RKO (cell line): ENCODE data around the gene GPR18.
"Not testable (repeated sequence)": the region's sequence is repeated elsewhere in the genome, so short reads cannot be mapped to it uniquely, and the experiment has no call there.

ENCODE experiments used
- DNase-seq: peaks from one replicate; pipeline ENCODE4 v3.0.0-alpha.2; 2016; ENCODE audit warnings: low spot score

Gene GPR18

GRCh38 chr13:99266827-99267226 is 8.6 kb upstream of the GPR18 start:
- DNase-seq: no peak

DNA sequence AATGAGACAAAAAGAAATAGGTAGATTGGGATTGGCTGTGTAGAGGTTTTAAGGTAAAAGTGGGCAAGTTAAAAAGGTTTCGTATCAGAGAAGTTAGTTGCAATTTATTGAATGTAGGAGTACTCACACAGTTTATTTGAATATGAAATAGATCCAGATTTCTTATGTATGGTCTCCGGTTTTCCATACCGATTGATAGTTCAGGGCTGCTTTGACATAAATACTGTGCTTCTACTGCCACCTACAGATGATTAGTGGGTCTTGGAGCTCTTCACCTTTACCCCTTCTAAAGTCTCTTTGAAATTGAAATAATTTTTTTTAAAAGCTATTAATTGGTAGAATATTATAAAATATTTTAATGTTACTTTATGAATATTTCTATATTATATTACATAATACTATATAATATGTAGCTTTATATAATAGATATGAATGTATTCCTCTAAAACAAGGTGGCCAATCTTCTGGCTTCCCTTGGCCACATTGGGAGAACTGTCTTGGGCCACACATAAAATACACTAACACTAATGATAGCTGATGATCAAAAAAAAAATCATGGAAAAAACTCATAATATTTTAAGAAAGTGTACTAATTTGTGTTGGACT is 7.7 kb upstream of the GPR18 start:
- peak; percentile 22 for DNase-seq

- no peak for DNase-seq
These were observed 7.1 kb upstream of the GPR18 start for GRCh38 chr13:99265162-99265800.

- no peak for DNase-seq
These were observed 5.9 kb upstream of the GPR18 start for GRCh38 chr13:99264051-99264450.

DNA sequence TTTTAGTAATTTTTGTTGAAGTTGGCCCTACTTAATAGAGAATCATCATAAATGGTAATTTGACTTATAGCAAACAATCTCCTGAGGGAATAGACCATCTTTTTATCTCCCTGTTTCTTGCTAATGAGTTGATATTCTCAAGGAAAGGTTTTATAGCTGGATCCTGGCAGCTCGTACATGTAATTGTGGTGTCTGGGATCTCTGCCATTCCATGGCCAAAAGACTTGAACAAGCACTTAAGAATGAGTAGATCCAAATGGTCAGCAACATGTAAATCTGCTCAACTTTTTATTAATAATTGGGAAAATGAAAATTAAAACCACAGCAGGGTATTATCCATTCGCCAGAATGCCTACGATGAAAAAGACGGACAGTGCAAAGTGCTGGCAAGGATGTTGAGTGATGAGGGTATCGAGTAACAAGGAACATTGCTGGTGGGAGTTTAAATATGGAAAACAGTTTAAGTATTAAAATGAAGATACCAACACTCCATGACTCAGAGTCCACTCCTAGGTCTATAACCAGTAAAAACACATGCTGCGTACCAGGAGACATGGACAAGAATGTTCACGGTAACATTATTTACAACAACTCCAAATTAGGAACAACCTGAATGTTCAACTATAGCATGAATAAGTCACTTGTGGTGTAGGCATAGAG is 5.1 kb upstream of the GPR18 start:
- DNase-seq: no peak

DNA sequence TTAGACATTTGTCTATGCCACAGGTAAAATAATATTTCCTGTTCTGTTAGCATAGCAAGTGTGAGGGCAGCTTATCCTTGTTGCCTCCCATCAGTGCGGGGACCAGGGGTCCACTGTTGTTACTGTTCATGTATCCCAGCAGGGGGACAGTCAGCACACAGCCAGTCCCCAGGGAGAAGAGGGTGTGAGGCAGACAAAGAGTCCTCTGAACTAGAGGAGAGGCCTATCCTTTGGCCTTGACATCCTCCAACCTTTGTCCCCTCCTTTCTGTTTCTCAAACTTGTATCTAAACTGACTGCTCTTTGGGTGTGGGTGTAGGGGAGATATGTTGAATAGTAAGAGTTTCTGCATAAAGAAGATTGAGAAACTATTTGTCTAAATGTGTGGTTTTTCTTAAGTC is 2.9 kb upstream of the GPR18 start:
- DNase-seq: no peak

GRCh38 chr13:99260216-99260615 is 2.0 kb upstream of the GPR18 start:
- no peak for DNase-seq

- no peak for DNase-seq
These were observed 767 bp upstream of the GPR18 start for GRCh38 chr13:99258946-99259345.

- DNase-seq: no peak
These were observed 888 bp downstream of the GPR18 start for GRCh38 chr13:99257291-99257690.

- no peak for DNase-seq
These were observed 1.5 kb downstream of the GPR18 start for GRCh38 chr13:99256709-99257108.

GRCh38 chr13:99256283-99256682 is 1.9 kb downstream of the GPR18 start:
- DNase-seq: no peak

- DNase-seq: no peak
These were observed 2.9 kb downstream of the GPR18 start for GRCh38 chr13:99255271-99255670.

GRCh38 chr13:99254830-99255229 is 3.3 kb downstream of the GPR18 start:
- DNase-seq: no peak

DNA sequence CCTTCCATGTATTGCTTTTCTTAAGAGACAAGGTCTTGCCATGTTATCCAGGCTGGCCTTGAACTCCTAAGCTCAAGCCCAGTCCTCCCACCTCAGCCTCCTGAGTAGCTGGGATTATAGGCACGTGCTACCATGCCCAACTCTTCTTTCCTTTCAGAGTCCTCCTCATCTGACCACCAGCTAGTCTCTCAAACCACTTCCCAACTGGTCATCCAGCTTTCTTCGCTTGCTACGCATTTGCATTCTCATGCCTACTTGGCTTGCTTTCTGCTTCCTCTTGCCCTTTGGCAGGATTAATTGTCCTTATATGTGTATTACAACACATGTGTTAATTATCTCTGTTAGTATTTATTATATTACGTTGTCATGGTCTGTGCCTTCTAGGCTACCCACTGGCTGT is 6.3 kb downstream of the GPR18 start:
- DNase-seq: no peak

GRCh38 chr13:99250982-99251825 is 7.0 kb downstream of the GPR18 start:
- DNase-seq: no peak

GRCh38 chr13:99249606-99250005 is 8.6 kb downstream of the GPR18 start:
- not testable (repeated sequence) for DNase-seq

DNA sequence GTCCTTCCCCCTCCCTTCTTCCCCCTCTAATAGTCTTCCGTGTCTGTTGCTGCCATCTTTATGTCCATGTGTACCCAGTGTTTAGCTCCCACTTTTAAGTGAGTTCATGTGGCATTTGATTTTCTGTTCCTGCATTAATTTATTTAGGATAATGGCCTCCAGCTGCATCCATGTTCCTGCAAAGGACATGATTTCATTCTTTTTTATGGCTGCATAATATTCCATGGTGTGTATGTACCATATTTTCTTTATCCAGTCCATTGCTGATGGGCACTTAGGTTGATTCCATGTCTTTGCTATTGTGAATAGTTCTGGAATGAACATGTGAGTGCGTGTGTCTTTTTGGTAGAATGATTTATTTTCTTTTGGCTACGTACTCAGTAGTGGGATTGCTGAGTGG is 9.0 kb downstream of the GPR18 start:
- not testable (repeated sequence) for DNase-seq

DNA sequence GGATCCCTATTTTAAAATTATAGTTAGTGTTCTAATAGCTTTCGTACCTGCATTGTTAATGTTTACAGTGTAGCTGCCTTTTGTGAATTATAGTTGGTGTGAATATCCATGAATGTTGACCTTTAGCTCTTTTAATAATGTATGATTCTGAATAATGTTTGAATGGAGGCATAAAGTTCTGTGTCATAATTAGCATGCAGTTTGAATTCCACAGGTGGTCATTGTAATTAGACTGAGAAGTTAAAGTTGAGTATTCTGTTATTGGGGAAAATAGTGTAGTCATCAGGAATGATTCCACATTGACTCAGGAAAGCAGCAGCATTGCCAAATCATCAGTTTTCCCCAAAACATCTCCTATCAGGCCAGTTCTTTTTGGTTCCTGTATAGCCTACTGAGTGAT is 12.1 kb downstream of the GPR18 start:
- DNase-seq: peak; percentile 3

- no peak for DNase-seq
These were observed 20.1 kb downstream of the GPR18 start for GRCh38 chr13:99237981-99238662.

- DNase-seq: no peak
These were observed 26.5 kb downstream of the GPR18 start for GRCh38 chr13:99231721-99232120.

DNA sequence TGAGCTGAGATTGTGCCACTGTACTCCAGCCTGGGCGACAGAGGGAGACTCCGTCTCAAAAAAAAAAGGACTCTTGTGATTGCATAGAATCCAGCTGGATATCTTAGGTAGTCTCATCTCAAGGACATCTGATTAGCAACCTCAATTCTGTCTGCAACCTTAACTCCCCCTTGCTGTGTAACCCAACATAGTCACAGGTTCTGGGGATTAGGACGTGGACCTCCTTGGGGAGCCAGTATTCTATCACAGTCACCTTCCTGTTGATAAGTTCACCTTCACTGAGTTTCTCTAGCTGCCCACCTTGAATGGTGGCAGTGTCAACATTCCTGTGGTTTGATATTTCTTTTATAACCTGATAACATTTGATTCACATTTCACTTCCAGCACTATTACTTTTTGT is 27.2 kb downstream of the GPR18 start:
- no peak for DNase-seq

- not testable (repeated sequence) for DNase-seq
These were observed 27.6 kb downstream of the GPR18 start for GRCh38 chr13:99230588-99230987.
